T-helper 2 cell (primary cell): ENCODE data around the gene ANKRD22.
A peak's percentile ranks its signal among the peaks of the same experiment; 100 is the strongest.
"Not testable (repeated sequence)": the region's sequence is repeated elsewhere in the genome, so short reads cannot be mapped to it uniquely, and the experiment has no call there.

Experiments
- DNase-seq, 5 experiments: peaks; one replicate each; pipeline versions ENCODE4 v3.0.0 to v3.0.0-alpha.2; 2012 to 2022

The ANKRD22 gene

GRCh38 chr10:88877298-88877697, 25.7 kb upstream of the ANKRD22 start:
- no peak for DNase-seq

- DNase-seq: no peak
These were observed 23.4 kb upstream of the ANKRD22 start for GRCh38 chr10:88875081-88875480.

GRCh38 chr10:88874281-88874680, 22.6 kb upstream of the ANKRD22 start:
- DNase-seq: no peak

- DNase-seq: no peak
These were observed 22.1 kb upstream of the ANKRD22 start for GRCh38 chr10:88873757-88874156.

- no peak for DNase-seq
These were observed 18.4 kb upstream of the ANKRD22 start for GRCh38 chr10:88870089-88870488.

- DNase-seq: no peak
These were observed 14.8 kb upstream of the ANKRD22 start for GRCh38 chr10:88866454-88866853.

- DNase-seq: peak in 1 of 5 experiments; percentile 49
These were observed 13.7 kb upstream of the ANKRD22 start for GRCh38 chr10:88865281-88865876.

- no peak for DNase-seq
These were observed 9.4 kb upstream of the ANKRD22 start for GRCh38 chr10:88861036-88861435.

GRCh38 chr10:88858491-88858890, 6.8 kb upstream of the ANKRD22 start:
- DNase-seq: no peak

GRCh38 chr10:88857831-88858230, 6.2 kb upstream of the ANKRD22 start:
- DNase-seq: no peak

- no peak for DNase-seq
These were observed 3.0 kb upstream of the ANKRD22 start for GRCh38 chr10:88854684-88855083.

GRCh38 chr10:88853155-88853881, 1.7 kb upstream of the ANKRD22 start:
- no peak for DNase-seq

GRCh38 chr10:88852327-88852726, 683 bp upstream of the ANKRD22 start:
- no peak for DNase-seq

GRCh38 chr10:88850712-88851111, 932 bp downstream of the ANKRD22 start:
- no peak for DNase-seq

- DNase-seq: no peak
These were observed 2.4 kb downstream of the ANKRD22 start for GRCh38 chr10:88849234-88849633.

- DNase-seq: peak in 1 of 5 experiments; percentile 35
These were observed 3.1 kb downstream of the ANKRD22 start for GRCh38 chr10:88848499-88848898.

- DNase-seq: no peak
These were observed 8.5 kb downstream of the ANKRD22 start for GRCh38 chr10:88843171-88843570.

- DNase-seq: peak in 1 of 5 experiments; percentile 52
These were observed 10.1 kb downstream of the ANKRD22 start for GRCh38 chr10:88841316-88842111.

- no peak for DNase-seq
These were observed 10.8 kb downstream of the ANKRD22 start for GRCh38 chr10:88840881-88841280.

GRCh38 chr10:88840104-88840503, 11.5 kb downstream of the ANKRD22 start:
- DNase-seq: no peak

GRCh38 chr10:88838766-88839350, 12.8 kb downstream of the ANKRD22 start:
- no peak for DNase-seq

GRCh38 chr10:88837632-88838031, 14.0 kb downstream of the ANKRD22 start:
- not testable (repeated sequence) for DNase-seq

GRCh38 chr10:88835910-88836221, 15.8 kb downstream of the ANKRD22 start:
- peak in 1 of 5 experiments; percentile 38 for DNase-seq
